Right lobe of liver (tissue), 6 donors: ENCODE data around the gene ADGRV1. TPM values are rescaled to one million over a fixed set of nuclear protein-coding genes. Genes with fewer than 3 reads are reported as not detected.

ENCODE experiments used
- ATAC-seq, 4 donors: fragments of 200-7000 bp; cut with Tn5 transposase; one replicate each; pipeline ENCODE4 v1.9.1; 2020; ENCODE audit warnings: mild to moderate bottlenecking in 4 of 4, moderate library complexity in 4 of 4
- DNase-seq, 3 donors: peaks; one replicate each; pipeline ENCODE4 v3.0.0-alpha.2; 2020
- H3K27ac ChIP-seq, 3 donors: fragments of 200-600 bp; one replicate each; pipeline ENCODE4 v1.8.0; 2022
- H3K27me3 ChIP-seq, 2 donors: fragments of 200-600 bp; one replicate each; pipeline ENCODE4 v1.8.0; 2022
- H3K36me3 ChIP-seq, 4 donors: fragments of 200-600 bp; sonication (generic) in 1 of 4; one replicate each; pipeline versions ENCODE4 v1.5.1 to v1.8.0; 2017 to 2022; ENCODE audit warnings: control low read depth in 1 of 4
- H3K4me1 ChIP-seq, 4 donors: fragments of 200-600 bp; sonication (generic) in 1 of 4; one replicate each; pipeline versions ENCODE4 v1.5.1 to v1.8.0; 2017 to 2022; ENCODE audit warnings: control low read depth in 1 of 4
- H3K4me3 ChIP-seq, 3 donors: fragments of 200-600 bp; one replicate each; pipeline ENCODE4 v1.8.0; 2022
- H3K9me3 ChIP-seq, 4 donors: fragments of 200-600 bp; sonication (generic) in 1 of 4; one replicate each; pipeline versions ENCODE4 v1.5.1 to v1.8.0; 2017 to 2022; ENCODE audit warnings: control low read depth in 1 of 4
- POLR2A ChIP-seq: fragments of 450-650 bp; IDR thresholded peaks from one replicate; pipeline ENCODE4 v1.6.1; 2017; ENCODE audit warnings: antibody characterized with exemption, mild to moderate bottlenecking
- WGBS: methylation state at CpG from one replicate; pipeline ENCODE4 v1.1.6; 2018; ENCODE audit warnings: low coverage, low lambda C conversion rate; ENCODE audit not compliant: insufficient coverage; ENCODE audit errors: missing lambda C conversion rate; 5-methylcytosine and 5-hydroxymethylcytosine counted together
- intact Hi-C, 2 donors: fragments of 100-400 bp; cut with DNase I; formaldehyde crosslinking; loops; one replicate each; pipeline versions ENCODE4 v1.11.2 to v1.14.1; 2022
- total RNA-seq, 6 experiments: library from RNA; depleted of rRNA in 2 of 6; stranded (reverse); fragments of >200 nt in 2 of 6; fragmentation: NEBNext Ultra II Directional in 3 of 6; extraction: Animal tissue kit (Norgen Biotek cat#: 25700) in 3 of 6; gene quantifications; one replicate each; pipeline versions ENCODE4 v1.1.0 to v1.2.4, GENCODE V29; 2016 to 2023
- TF ChIP-seq, protein P1 (sequence below), 4 donors: fragments of 200-600 bp in 3 of 4; fragments of 450-650 bp in 1 of 4; IDR thresholded peaks; one replicate each; pipeline versions ENCODE4 v1.5.1 to v1.8.0; 2016 to 2022; ENCODE audit warnings: antibody characterized with exemption in 4 of 4, mild to moderate bottlenecking in 2 of 4
- donor health status: DM: no; HTN: yes; CAD: no.
- donor health status: DM: no; HTN: no; CAD: no.
- donor health status: DM: no; HTN: no; CAD: no.
- donor health status: DM: no; HTN: yes; CAD: no.
- donor health status: DM: no; HTN: yes; CAD: no.

Gene ADGRV1
- total RNA-seq, 6 experiments from 2014 or later = 4.5 to 15.9 (median 7.4) TPM

DNA sequence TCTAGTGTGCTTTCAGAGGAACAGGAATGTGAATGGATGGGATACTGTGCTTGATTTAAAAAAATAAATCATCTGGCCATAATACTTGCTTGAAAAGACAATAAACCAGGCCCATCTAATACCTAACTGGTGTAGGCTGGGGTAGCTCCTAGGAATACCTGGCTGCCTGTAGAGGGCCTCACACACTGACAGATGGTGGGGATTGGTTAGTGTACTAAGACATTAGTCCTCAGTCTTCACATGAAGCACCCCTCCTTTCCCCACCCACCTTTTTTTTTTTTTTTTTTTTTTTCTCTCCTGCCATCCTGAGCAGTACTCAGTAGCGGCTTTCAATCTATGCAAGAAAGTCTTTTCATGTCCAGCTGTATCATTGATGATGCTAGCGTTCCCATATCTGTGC lies 130.5 kb downstream of the ADGRV1 start:
- ATAC-seq = no peak
- no peaks in the 10 kb centered on the region for H3K27me3 ChIP-seq

DNA sequence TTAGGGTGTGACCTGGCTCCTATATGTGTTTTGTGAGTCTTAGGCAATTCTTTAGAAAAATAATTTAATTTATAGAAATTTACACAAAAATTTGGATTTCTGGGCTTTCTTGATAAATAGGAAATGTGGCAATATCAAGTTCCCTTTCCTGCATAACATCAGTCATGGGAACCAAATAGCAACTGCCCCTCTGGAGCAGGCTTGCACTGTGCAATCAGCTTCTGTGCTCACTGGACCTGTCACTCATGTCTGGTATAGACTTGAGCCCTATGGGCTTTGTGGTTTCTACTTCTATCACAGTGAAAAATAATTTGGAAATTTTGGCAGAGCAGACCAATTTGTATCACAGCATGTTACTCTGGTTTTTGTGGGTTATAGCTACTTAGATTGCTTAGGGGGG lies 131.7 kb downstream of the ADGRV1 start:
- no peak for DNase-seq
- no peak overlapping the region for H3K27ac ChIP-seq
- H3K9me3 ChIP-seq = no peaks in the 10 kb centered on the region
- no peaks in the 10 kb centered on the region for H3K4me1 ChIP-seq
- intact Hi-C loops = no loop called here
- TF ChIP-seq, protein P1, sequence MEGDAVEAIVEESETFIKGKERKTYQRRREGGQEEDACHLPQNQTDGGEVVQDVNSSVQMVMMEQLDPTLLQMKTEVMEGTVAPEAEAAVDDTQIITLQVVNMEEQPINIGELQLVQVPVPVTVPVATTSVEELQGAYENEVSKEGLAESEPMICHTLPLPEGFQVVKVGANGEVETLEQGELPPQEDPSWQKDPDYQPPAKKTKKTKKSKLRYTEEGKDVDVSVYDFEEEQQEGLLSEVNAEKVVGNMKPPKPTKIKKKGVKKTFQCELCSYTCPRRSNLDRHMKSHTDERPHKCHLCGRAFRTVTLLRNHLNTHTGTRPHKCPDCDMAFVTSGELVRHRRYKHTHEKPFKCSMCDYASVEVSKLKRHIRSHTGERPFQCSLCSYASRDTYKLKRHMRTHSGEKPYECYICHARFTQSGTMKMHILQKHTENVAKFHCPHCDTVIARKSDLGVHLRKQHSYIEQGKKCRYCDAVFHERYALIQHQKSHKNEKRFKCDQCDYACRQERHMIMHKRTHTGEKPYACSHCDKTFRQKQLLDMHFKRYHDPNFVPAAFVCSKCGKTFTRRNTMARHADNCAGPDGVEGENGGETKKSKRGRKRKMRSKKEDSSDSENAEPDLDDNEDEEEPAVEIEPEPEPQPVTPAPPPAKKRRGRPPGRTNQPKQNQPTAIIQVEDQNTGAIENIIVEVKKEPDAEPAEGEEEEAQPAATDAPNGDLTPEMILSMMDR (IDR thresholded peaks at IDR 0.05) = no peak
- no peak for TF ChIP-seq POLR2A
- ATAC-seq = no peak
- H3K4me3 ChIP-seq = no peak overlapping the region
- H3K36me3 ChIP-seq = no peaks in the 10 kb centered on the region
- no peaks in the 10 kb centered on the region for H3K27me3 ChIP-seq

More for the DNA sequence above, 130.5 kb downstream of the ADGRV1 start:
- intact Hi-C loops = no loop called here
- Histone ChIP-seq H3K9me3 (no peaks in the 10 kb centered on the region), H3K36me3 (no peaks in the 10 kb centered on the region), H3K4me3 (no peak overlapping the region), H3K4me1 (no peaks in the 10 kb centered on the region), H3K27ac (no peak overlapping the region)
- WGBS = 64% methylated on average over 2 of the region's 2 CpGs
- TF ChIP-seq, protein P1 (IDR thresholded peaks at IDR 0.05) = no peak
- TF ChIP-seq POLR2A = no peak
- DNase-seq = no peak

DNA sequence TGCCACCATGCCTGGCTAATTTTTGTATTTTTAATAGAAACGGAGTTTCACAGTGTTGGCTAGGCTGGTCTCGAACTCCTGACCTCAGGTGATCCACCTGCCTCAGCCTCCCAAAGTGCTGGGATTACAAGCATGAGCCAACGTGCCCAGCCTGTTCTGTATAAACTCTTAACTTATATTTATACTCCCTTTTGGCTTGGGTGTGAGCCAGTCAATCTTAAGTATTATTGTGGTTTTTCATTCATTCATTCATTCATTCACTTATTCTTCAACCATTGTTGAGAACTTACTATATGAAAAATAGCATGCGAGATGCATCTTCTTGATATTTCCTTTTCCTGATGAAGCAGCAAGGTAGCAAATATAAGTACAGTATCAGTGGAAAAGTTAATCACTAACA lies 132.9 kb downstream of the ADGRV1 start:
- DNase-seq (no peak), ATAC-seq (no peak)
- Histone ChIP-seq H3K36me3 (no peaks in the 10 kb centered on the region), H3K4me3 (no peak overlapping the region), H3K4me1 (no peaks in the 10 kb centered on the region), H3K27me3 (no peaks in the 10 kb centered on the region), H3K27ac (no peak overlapping the region), H3K9me3 (no peaks in the 10 kb centered on the region)
- intact Hi-C loops = no loop called here
- TF ChIP-seq, protein P1 (IDR thresholded peaks at IDR 0.05) = no peak
- no peak for TF ChIP-seq POLR2A
- 51% methylated on average over 2 of the region's 4 CpGs for WGBS

- Histone ChIP-seq H3K36me3 (no peaks in the 10 kb centered on the region), H3K27me3 (no peaks in the 10 kb centered on the region), H3K9me3 (no peaks in the 10 kb centered on the region), H3K4me1 (no peaks in the 10 kb centered on the region), H3K4me3 (no peak overlapping the region), H3K27ac (no peak overlapping the region)
- ATAC-seq (no peak), DNase-seq (no peak)
- WGBS = 10% methylated on average over 2 of the region's 2 CpGs
- TF ChIP-seq, protein P1 (IDR thresholded peaks at IDR 0.05) = no peak
- TF ChIP-seq POLR2A = no peak
- intact Hi-C loops = no loop called here
These were observed 137.6 kb downstream of the ADGRV1 start for GRCh38 chr5:90696153-90696552.

- ATAC-seq = no peak
- Histone ChIP-seq H3K27me3 (no peaks in the 10 kb centered on the region), H3K27ac (no peak overlapping the region), H3K4me1 (no peaks in the 10 kb centered on the region), H3K4me3 (no peak overlapping the region), H3K36me3 (no peaks in the 10 kb centered on the region), H3K9me3 (peaks cover 0 to 4% (median 0%) of the 10 kb centered on the region in 4 donors)
- DNase-seq = no peak
- 61% methylated on average over 2 of the region's 2 CpGs for WGBS
- TF ChIP-seq, protein P1 (IDR thresholded peaks at IDR 0.05) = no peak
- TF ChIP-seq POLR2A = no peak
- intact Hi-C loops = no loop called here
These were observed 141.7 kb downstream of the ADGRV1 start for GRCh38 chr5:90700299-90700698.
